Left lung (tissue), 10 donors: Measurements from ENCODE around the gene ITGB7. TPM values are rescaled to one million over a fixed set of nuclear protein-coding genes. Genes with fewer than 3 reads are reported as not detected.

Source experiments
- ATAC-seq: fragments of 200-7000 bp; cut with Tn5 transposase; one replicate; pipeline ENCODE4 v1.9.1; 2020; ENCODE audit warnings: moderate library complexity
- DNase-seq, 4 donors: peaks; one replicate each; pipeline ENCODE4 v3.0.0-alpha.2; 2013 to 2020
- H3K27ac ChIP-seq, 2 donors: fragments of 200-600 bp; sonication (generic) in 1 of 2; one replicate each; pipeline versions ENCODE4 v1.5.0 to v1.8.0; 2020 to 2021
- H3K27me3 ChIP-seq, 2 donors: fragments of 200-600 bp; sonication (generic) in 1 of 2; one replicate each; pipeline versions ENCODE4 v1.5.0 to v1.8.0; 2020 to 2021
- H3K36me3 ChIP-seq, 2 donors: fragments of 200-600 bp; sonication (generic) in 1 of 2; one replicate each; pipeline versions ENCODE4 v1.5.0 to v1.8.0; 2020 to 2021
- H3K4me1 ChIP-seq, 2 donors: fragments of 200-600 bp; one replicate each; pipeline ENCODE4 v1.8.0; 2021
- H3K4me3 ChIP-seq, 2 donors: fragments of 200-600 bp; sonication (generic) in 1 of 2; one replicate each; pipeline versions ENCODE4 v1.5.0 to v1.8.0; 2020 to 2021; ENCODE audit warnings: mild to moderate bottlenecking in 1 of 2
- H3K9me3 ChIP-seq, 2 donors: fragments of 200-600 bp; sonication (generic) in 1 of 2; one replicate each; pipeline versions ENCODE4 v1.5.0 to v1.8.0; 2020 to 2021
- intact Hi-C, 2 donors: fragments of 100-400 bp; cut with DNase I; formaldehyde crosslinking; loops; one replicate each; pipeline versions ENCODE4 v1.11.2 to v1.14.2; 2022
- polyA plus RNA-seq, 6 donors: library from polyadenylated mRNA; unstranded; fragments of 120-200 nt; gene quantifications; one replicate each; pipeline ENCODE4 v1.2.1, GENCODE V29; 2013; ENCODE audit not compliant: insufficient read length in 6 of 6
- total RNA-seq, 2 donors: library from RNA; stranded (reverse); fragmentation: NEBNext Ultra II Directional; extraction: Animal tissue kit (Norgen Biotek cat#: 25700); gene quantifications; one replicate each; pipeline ENCODE4 v1.2.1, GENCODE V29; 2021
- TF ChIP-seq, protein P1 (sequence below), 2 donors: fragments of 200-600 bp; sonication (generic) in 1 of 2; IDR thresholded peaks; one replicate each; pipeline versions ENCODE4 v1.5.0 to v1.8.0; 2021; ENCODE audit warnings: antibody characterized with exemption in 2 of 2
- donor health status: DM: no; HTN: yes; CAD: no.
- donor health status: DM: no; HTN: no; CAD: no.

Gene ITGB7
- total and polyA plus RNA-seq, 8 donors, result 1.1 to 10.9 (median 1.8) TPM

GRCh38 chr12:53192531-53193021 is 14.5 kb downstream of the ITGB7 start:
- no peak for ATAC-seq
- Histone ChIP-seq H3K27me3 (peaks cover 0 to 2% of the 10 kb centered on the region in 2 donors), H3K4me3 (no peak overlapping the region), H3K4me1 (peaks cover 3 to 7% of the 10 kb centered on the region in 2 donors), H3K36me3 (peaks cover 0 to 44% of the 10 kb centered on the region in 2 donors), H3K27ac (no peak overlapping the region), H3K9me3 (no peaks in the 10 kb centered on the region)
- peak in 1 of 4 donors; percentile 65 for DNase-seq
- intact Hi-C loops, result no loop called here
- TF ChIP-seq, protein P1, sequence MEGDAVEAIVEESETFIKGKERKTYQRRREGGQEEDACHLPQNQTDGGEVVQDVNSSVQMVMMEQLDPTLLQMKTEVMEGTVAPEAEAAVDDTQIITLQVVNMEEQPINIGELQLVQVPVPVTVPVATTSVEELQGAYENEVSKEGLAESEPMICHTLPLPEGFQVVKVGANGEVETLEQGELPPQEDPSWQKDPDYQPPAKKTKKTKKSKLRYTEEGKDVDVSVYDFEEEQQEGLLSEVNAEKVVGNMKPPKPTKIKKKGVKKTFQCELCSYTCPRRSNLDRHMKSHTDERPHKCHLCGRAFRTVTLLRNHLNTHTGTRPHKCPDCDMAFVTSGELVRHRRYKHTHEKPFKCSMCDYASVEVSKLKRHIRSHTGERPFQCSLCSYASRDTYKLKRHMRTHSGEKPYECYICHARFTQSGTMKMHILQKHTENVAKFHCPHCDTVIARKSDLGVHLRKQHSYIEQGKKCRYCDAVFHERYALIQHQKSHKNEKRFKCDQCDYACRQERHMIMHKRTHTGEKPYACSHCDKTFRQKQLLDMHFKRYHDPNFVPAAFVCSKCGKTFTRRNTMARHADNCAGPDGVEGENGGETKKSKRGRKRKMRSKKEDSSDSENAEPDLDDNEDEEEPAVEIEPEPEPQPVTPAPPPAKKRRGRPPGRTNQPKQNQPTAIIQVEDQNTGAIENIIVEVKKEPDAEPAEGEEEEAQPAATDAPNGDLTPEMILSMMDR (IDR thresholded peaks at IDR 0.05), result no peak

GRCh38 chr12:53191885-53192530 is 15.0 kb downstream of the ITGB7 start:
- TF ChIP-seq, protein P1 (IDR thresholded peaks at IDR 0.05), result no peak
- intact Hi-C loops, result no loop called here
- peaks cover 0 to 50% of the 10 kb centered on the region in 2 donors for H3K36me3 ChIP-seq
- no peak for DNase-seq
- no peak overlapping the region for H3K4me3 ChIP-seq
- H3K4me1 ChIP-seq, result peaks cover 0 to 4% of the 10 kb centered on the region in 2 donors
- H3K9me3 ChIP-seq, result no peaks in the 10 kb centered on the region
- no peaks in the 10 kb centered on the region for H3K27me3 ChIP-seq
- ATAC-seq, result no peak
- H3K27ac ChIP-seq, result no peak overlapping the region

DNA sequence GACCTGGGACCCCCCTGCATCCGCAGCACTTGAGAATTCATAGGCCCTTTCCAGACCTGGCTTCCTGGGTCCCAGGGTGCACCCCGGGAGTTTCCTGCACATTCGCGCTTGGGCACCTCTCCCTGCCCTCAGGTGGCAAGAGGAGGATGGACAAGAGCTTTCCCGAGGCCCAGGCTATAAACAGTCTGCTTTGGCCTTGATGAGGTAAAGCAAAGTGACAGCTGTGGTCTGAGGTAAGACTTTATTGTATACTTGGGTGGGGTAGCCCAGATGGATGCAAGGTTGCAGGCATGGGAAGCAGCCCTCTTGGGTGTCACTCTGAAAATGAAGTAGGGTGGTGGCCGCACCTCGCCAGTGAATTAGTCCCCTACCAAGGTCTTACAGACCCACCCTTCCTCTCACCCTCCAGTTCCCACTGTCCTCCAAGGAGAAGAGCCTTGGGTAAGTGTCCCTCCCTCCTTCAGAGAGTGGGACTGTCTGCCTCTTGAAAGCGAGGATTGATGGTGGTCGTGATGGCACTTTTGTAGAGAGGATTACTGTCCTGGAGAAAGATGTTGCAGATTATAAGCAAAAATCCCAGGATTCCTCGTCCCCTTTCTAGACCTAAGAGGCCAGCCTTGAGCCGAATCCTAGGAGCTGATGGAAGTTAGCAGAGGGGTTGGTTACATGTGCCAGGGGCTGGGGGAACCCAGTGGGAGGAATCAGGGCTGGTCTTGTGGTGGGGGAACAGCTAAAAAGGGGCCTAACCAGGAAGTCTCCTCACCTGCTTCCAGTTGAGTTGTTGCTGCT is 15.8 kb downstream of the ITGB7 start:
- TF ChIP-seq, protein P1 (IDR thresholded peaks at IDR 0.05), result no peak
- ATAC-seq, result no peak
- intact Hi-C loops, result no loop called here

GRCh38 chr12:53190108-53190729 is 16.8 kb downstream of the ITGB7 start:
- no peak overlapping the region for H3K4me3 ChIP-seq
- H3K4me1 ChIP-seq, result peaks cover 0 to 4% of the 10 kb centered on the region in 2 donors
- peak in 2 of 4 donors; percentile 47 to 78 for DNase-seq
- peak; percentile 86 for ATAC-seq
- H3K27ac ChIP-seq, result no peak overlapping the region
- TF ChIP-seq, protein P1 (IDR thresholded peaks at IDR 0.05), result peak; percentile 47 to 59
- intact Hi-C loops, result no loop called here
- no peaks in the 10 kb centered on the region for H3K9me3 ChIP-seq
- peaks cover 0 to 68% of the 10 kb centered on the region in 2 donors for H3K36me3 ChIP-seq
- no peaks in the 10 kb centered on the region for H3K27me3 ChIP-seq

More for the DNA sequence above, 15.8 kb downstream of the ITGB7 start:
- Histone ChIP-seq H3K4me3 (no peak overlapping the region), H3K36me3 (peaks cover 0 to 57% of the 10 kb centered on the region in 2 donors), H3K27me3 (no peaks in the 10 kb centered on the region), H3K9me3 (no peaks in the 10 kb centered on the region), H3K27ac (no peak overlapping the region), H3K4me1 (peaks cover 0 to 4% of the 10 kb centered on the region in 2 donors)
- no peak for DNase-seq
